ENCODE data around the gene SLC8A1.

Gene SLC8A1

GRCh38 chr2:40372283-40372985 lies 79.5 kb downstream of the SLC8A1 start:
- no peak overlapping the region for H3K9ac ChIP-seq (ENCODE audit: low read depth in 1 of 2, low read length in 2 of 2)
- H3K27ac ChIP-seq (ENCODE audit: low read depth, low read length) = no peak overlapping the region
- H3K4me3 ChIP-seq (ENCODE audit: low read depth in 1 of 2, low read length in 2 of 2) = no peak overlapping the region
- H3K9me3 ChIP-seq (ENCODE audit: control insufficient read depth in 1 of 2, low read length in 2 of 2) = no peaks in the 10 kb centered on the region
- H3K27me3 ChIP-seq (ENCODE audit: control insufficient read depth in 1 of 2, insufficient read depth in 2 of 2, low read length in 2 of 2) = no peaks in the 10 kb centered on the region
- H3K4me1 ChIP-seq (ENCODE audit: control insufficient read depth in 1 of 2, insufficient read depth in 2 of 2, low read length in 2 of 2) = no peaks in the 10 kb centered on the region
- no peaks in the 10 kb centered on the region for H3K36me3 ChIP-seq (ENCODE audit: control insufficient read depth in 1 of 2, insufficient read depth in 2 of 2, low read length in 2 of 2)

- Histone ChIP-seq H3K9ac (ENCODE audit: low read depth in 1 of 2, low read length in 2 of 2) (peak overlapping the region in 1 of 2 donors; percentile 6), H3K4me3 (ENCODE audit: low read depth in 1 of 2, low read length in 2 of 2) (no peak overlapping the region), H3K27ac (ENCODE audit: low read depth, low read length) (peak overlapping the region; percentile 13), H3K4me1 (ENCODE audit: control insufficient read depth in 1 of 2, insufficient read depth in 2 of 2, low read length in 2 of 2) (no peaks in the 10 kb centered on the region), H3K27me3 (ENCODE audit: control insufficient read depth in 1 of 2, insufficient read depth in 2 of 2, low read length in 2 of 2) (no peaks in the 10 kb centered on the region), H3K9me3 (ENCODE audit: control insufficient read depth in 1 of 2, low read length in 2 of 2) (no peaks in the 10 kb centered on the region), H3K36me3 (ENCODE audit: control insufficient read depth in 1 of 2, insufficient read depth in 2 of 2, low read length in 2 of 2) (no peaks in the 10 kb centered on the region)
These were observed 80.2 kb downstream of the SLC8A1 start for GRCh38 chr2:40371525-40372282.

GRCh38 chr2:40370007-40370395 lies 81.9 kb downstream of the SLC8A1 start:
- no peaks in the 10 kb centered on the region for H3K36me3 ChIP-seq (ENCODE audit: control insufficient read depth in 1 of 2, insufficient read depth in 2 of 2, low read length in 2 of 2)
- H3K27me3 ChIP-seq (ENCODE audit: control insufficient read depth in 1 of 2, insufficient read depth in 2 of 2, low read length in 2 of 2) = no peaks in the 10 kb centered on the region
- no peak overlapping the region for H3K9ac ChIP-seq (ENCODE audit: low read depth in 1 of 2, low read length in 2 of 2)
- H3K9me3 ChIP-seq (ENCODE audit: control insufficient read depth in 1 of 2, low read length in 2 of 2) = no peaks in the 10 kb centered on the region
- H3K4me1 ChIP-seq (ENCODE audit: control insufficient read depth in 1 of 2, insufficient read depth in 2 of 2, low read length in 2 of 2) = no peaks in the 10 kb centered on the region
- H3K27ac ChIP-seq (ENCODE audit: low read depth, low read length) = no peak overlapping the region
- H3K4me3 ChIP-seq (ENCODE audit: low read depth in 1 of 2, low read length in 2 of 2) = no peak overlapping the region

GRCh38 chr2:40369267-40370006 lies 82.5 kb downstream of the SLC8A1 start:
- Histone ChIP-seq H3K4me1 (ENCODE audit: control insufficient read depth in 1 of 2, insufficient read depth in 2 of 2, low read length in 2 of 2) (no peaks in the 10 kb centered on the region), H3K27ac (ENCODE audit: low read depth, low read length) (no peak overlapping the region)

DNA sequence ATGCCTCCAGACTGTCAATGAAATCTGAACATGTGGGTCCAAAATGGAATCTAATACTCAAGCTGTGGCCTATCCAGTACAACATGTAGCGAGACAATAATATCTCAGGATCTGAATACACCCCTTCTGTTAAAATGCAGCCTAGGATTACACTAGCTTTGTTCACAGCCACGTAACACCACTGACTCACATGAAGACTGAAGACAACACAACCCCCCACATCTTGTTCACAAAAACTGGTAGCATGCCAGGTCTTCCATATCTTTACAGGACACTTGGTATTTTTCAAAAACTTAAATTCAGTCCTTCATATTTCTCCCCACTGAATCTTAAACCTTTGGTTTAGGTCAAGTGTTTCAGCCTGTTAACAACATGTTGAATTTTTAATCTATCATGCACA lies 84.2 kb downstream of the SLC8A1 start:
- H3K36me3 ChIP-seq (ENCODE audit: control insufficient read depth in 1 of 2, insufficient read depth in 2 of 2, low read length in 2 of 2) = no peaks in the 10 kb centered on the region
- no peaks in the 10 kb centered on the region for H3K9me3 ChIP-seq (ENCODE audit: control insufficient read depth in 1 of 2, low read length in 2 of 2)
- no peak overlapping the region for H3K27ac ChIP-seq (ENCODE audit: low read depth, low read length)
- H3K4me1 ChIP-seq (ENCODE audit: control insufficient read depth in 1 of 2, insufficient read depth in 2 of 2, low read length in 2 of 2) = no peaks in the 10 kb centered on the region
- no peak overlapping the region for H3K9ac ChIP-seq (ENCODE audit: low read depth in 1 of 2, low read length in 2 of 2)
- H3K27me3 ChIP-seq (ENCODE audit: control insufficient read depth in 1 of 2, insufficient read depth in 2 of 2, low read length in 2 of 2) = no peaks in the 10 kb centered on the region
- no peak overlapping the region for H3K4me3 ChIP-seq (ENCODE audit: low read depth in 1 of 2, low read length in 2 of 2)

More at GRCh38 chr2:40369267-40370006, 82.5 kb downstream of the SLC8A1 start:
- no peaks in the 10 kb centered on the region for H3K9me3 ChIP-seq (ENCODE audit: control insufficient read depth in 1 of 2, low read length in 2 of 2)
- H3K27me3 ChIP-seq (ENCODE audit: control insufficient read depth in 1 of 2, insufficient read depth in 2 of 2, low read length in 2 of 2) = no peaks in the 10 kb centered on the region
- no peaks in the 10 kb centered on the region for H3K36me3 ChIP-seq (ENCODE audit: control insufficient read depth in 1 of 2, insufficient read depth in 2 of 2, low read length in 2 of 2)
- no peak overlapping the region for H3K4me3 ChIP-seq (ENCODE audit: low read depth in 1 of 2, low read length in 2 of 2)
- no peak overlapping the region for H3K9ac ChIP-seq (ENCODE audit: low read depth in 1 of 2, low read length in 2 of 2)

DNA sequence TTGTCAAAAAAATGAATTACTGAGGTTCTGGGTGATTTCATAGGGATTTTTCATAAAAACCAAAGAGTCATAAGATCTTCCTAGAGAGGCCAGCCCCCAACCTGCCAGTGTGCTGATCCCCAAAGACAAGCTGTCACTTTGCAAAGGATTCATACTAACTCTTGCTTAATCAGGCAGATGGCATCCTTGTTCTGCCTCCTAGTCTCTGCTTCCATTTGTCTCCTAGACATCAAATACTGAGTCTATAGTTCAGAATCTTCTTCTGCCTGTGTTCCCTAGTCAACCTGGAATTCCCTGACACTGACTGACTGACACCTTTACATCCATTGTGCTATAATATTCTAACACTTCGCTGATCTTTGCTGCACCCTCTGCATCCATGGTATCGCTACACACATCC lies 84.9 kb downstream of the SLC8A1 start:
- H3K27ac ChIP-seq (ENCODE audit: low read depth, low read length) = no peak overlapping the region

GRCh38 chr2:40364151-40364874 lies 87.6 kb downstream of the SLC8A1 start:
- H3K4me3 ChIP-seq (ENCODE audit: low read depth in 1 of 2, low read length in 2 of 2) = peak overlapping the region; percentile 13 to 22
- no peak overlapping the region for H3K27ac ChIP-seq (ENCODE audit: low read depth, low read length)
- H3K9ac ChIP-seq (ENCODE audit: low read depth in 1 of 2, low read length in 2 of 2) = no peak overlapping the region
- no peaks in the 10 kb centered on the region for H3K4me1 ChIP-seq (ENCODE audit: control insufficient read depth in 1 of 2, insufficient read depth in 2 of 2, low read length in 2 of 2)
- H3K9me3 ChIP-seq (ENCODE audit: control insufficient read depth in 1 of 2, low read length in 2 of 2) = no peaks in the 10 kb centered on the region
- no peaks in the 10 kb centered on the region for H3K27me3 ChIP-seq (ENCODE audit: control insufficient read depth in 1 of 2, insufficient read depth in 2 of 2, low read length in 2 of 2)
- no peaks in the 10 kb centered on the region for H3K36me3 ChIP-seq (ENCODE audit: control insufficient read depth in 1 of 2, insufficient read depth in 2 of 2, low read length in 2 of 2)

More for the DNA sequence above, 84.9 kb downstream of the SLC8A1 start:
- H3K27me3 ChIP-seq (ENCODE audit: control insufficient read depth in 1 of 2, insufficient read depth in 2 of 2, low read length in 2 of 2) = no peaks in the 10 kb centered on the region
- H3K36me3 ChIP-seq (ENCODE audit: control insufficient read depth in 1 of 2, insufficient read depth in 2 of 2, low read length in 2 of 2) = no peaks in the 10 kb centered on the region
- H3K9me3 ChIP-seq (ENCODE audit: control insufficient read depth in 1 of 2, low read length in 2 of 2) = no peaks in the 10 kb centered on the region
- H3K4me1 ChIP-seq (ENCODE audit: control insufficient read depth in 1 of 2, insufficient read depth in 2 of 2, low read length in 2 of 2) = no peaks in the 10 kb centered on the region
- no peak overlapping the region for H3K9ac ChIP-seq (ENCODE audit: low read depth in 1 of 2, low read length in 2 of 2)
- no peak overlapping the region for H3K4me3 ChIP-seq (ENCODE audit: low read depth in 1 of 2, low read length in 2 of 2)

- peak overlapping the region in 1 of 2 donors; percentile 26 for H3K4me3 ChIP-seq (ENCODE audit: low read depth in 1 of 2, low read length in 2 of 2)
- H3K9ac ChIP-seq (ENCODE audit: low read depth in 1 of 2, low read length in 2 of 2) = no peak overlapping the region
- H3K4me1 ChIP-seq (ENCODE audit: control insufficient read depth in 1 of 2, insufficient read depth in 2 of 2, low read length in 2 of 2) = no peaks in the 10 kb centered on the region
- no peaks in the 10 kb centered on the region for H3K27me3 ChIP-seq (ENCODE audit: control insufficient read depth in 1 of 2, insufficient read depth in 2 of 2, low read length in 2 of 2)
- H3K27ac ChIP-seq (ENCODE audit: low read depth, low read length) = no peak overlapping the region
- no peaks in the 10 kb centered on the region for H3K9me3 ChIP-seq (ENCODE audit: control insufficient read depth in 1 of 2, low read length in 2 of 2)
- no peaks in the 10 kb centered on the region for H3K36me3 ChIP-seq (ENCODE audit: control insufficient read depth in 1 of 2, insufficient read depth in 2 of 2, low read length in 2 of 2)
These were observed 88.3 kb downstream of the SLC8A1 start for GRCh38 chr2:40363631-40364030.

DNA sequence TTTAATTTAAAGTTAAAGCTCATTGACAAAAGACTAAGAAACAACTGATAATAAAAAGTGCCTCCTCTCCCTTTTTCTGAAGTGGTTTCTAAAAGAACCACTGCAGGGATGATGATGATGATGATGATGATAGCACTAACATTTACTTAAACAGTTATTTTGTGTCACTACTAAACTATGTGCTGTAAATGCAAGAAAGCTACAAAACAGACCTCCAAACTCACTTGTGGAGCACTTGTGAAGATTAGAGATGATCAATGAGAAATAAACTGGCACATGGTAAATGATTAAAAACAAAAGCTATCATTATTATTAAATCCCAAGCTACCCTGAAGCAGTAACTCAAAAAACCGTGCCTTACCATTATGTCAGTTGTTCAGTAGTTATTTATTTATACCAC lies 88.7 kb downstream of the SLC8A1 start:
- H3K27me3 ChIP-seq (ENCODE audit: control insufficient read depth in 1 of 2, insufficient read depth in 2 of 2, low read length in 2 of 2) = no peaks in the 10 kb centered on the region
- H3K4me3 ChIP-seq (ENCODE audit: low read depth in 1 of 2, low read length in 2 of 2) = peak overlapping the region in 1 of 2 donors; percentile 26
- no peaks in the 10 kb centered on the region for H3K4me1 ChIP-seq (ENCODE audit: control insufficient read depth in 1 of 2, insufficient read depth in 2 of 2, low read length in 2 of 2)
- H3K9ac ChIP-seq (ENCODE audit: low read depth in 1 of 2, low read length in 2 of 2) = no peak overlapping the region
- H3K36me3 ChIP-seq (ENCODE audit: control insufficient read depth in 1 of 2, insufficient read depth in 2 of 2, low read length in 2 of 2) = no peaks in the 10 kb centered on the region
- no peaks in the 10 kb centered on the region for H3K9me3 ChIP-seq (ENCODE audit: control insufficient read depth in 1 of 2, low read length in 2 of 2)
- no peak overlapping the region for H3K27ac ChIP-seq (ENCODE audit: low read depth, low read length)

Measured in duodenal mucosa (tissue), 2 donors.